ENCODE results near the gene MPND. TPM values are rescaled to one million over a fixed set of nuclear protein-coding genes. Genes with fewer than 3 reads are reported as not detected.

The MPND gene
- polyA plus RNA-seq, 1 of the 3 experiments (the other 2 are of a cell fraction): 21.3 TPM

DNA sequence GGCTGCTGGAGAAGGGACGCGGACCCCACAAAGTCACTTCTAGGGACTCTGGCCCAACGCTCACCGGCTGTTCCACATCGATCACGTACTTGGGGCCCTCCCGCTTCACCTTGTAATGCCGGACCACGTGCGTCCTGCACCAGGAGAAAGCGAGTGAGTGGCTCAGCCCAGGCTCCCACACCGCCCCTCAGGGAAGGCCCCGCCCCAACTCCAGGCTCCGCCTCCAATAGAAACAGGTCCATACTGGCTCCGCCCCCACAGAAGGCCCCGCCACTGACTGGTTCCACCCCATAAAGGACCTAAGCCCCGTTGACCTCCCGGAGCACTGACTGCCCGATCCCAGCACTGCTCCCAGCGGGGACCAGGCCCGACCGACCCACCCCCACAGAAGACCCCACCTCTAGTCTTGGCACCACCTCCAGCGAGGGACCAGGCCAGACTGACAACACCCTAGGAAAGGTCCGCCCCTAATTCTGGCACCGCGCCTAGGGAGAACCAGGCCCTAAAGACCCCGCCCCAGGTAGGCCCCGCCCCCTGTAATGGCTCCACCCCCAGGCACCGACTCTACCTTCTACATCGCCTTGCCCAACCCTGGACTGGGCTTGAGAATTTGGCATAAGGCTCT, 16.0 kb upstream of the MPND start:
- peak overlapping the region; percentile 91 for H2AFZ ChIP-seq (ENCODE audit: low read depth)
- peaks cover 7% of the 10 kb centered on the region; the same call in 1 of the 2 replicates for H3K79me2 ChIP-seq (ENCODE audit: insufficient read depth)
- H3K27ac ChIP-seq (ENCODE audit: low read depth in 2 of 2, low read length in 1 of 2): peak overlapping the region; percentile 46 to 74; a peak in 3 of 4 replicates
- ChIA-PET POLR2A (interaction anchor here (1.1 kb wide), 2 partner anchors 15 to 36 kb away, joined by 3 to 8 read pairs; no protein-coding TSS in a partner anchor), CTCF (interaction anchor here (1.1 kb wide), 2 partner anchors 59 to 73 kb away, joined by 3 to 6 read pairs; partner anchors contain the start of gene SH3GL1)
- peak overlapping the region; percentile 54 to 83 for H3K4me3 ChIP-seq (ENCODE audit: low read depth in 2 of 2, low read length in 1 of 2)
- H3K9ac ChIP-seq: peak overlapping the region; percentile 26; the same call in 1 of the 2 replicates
- peak overlapping the region; percentile 81 for H3K4me2 ChIP-seq
- DNase-seq: peak; percentile 93
- peaks cover 6% of the 10 kb centered on the region for H3F3A ChIP-seq (replicated peaks; ENCODE audit: insufficient read depth)
- H4K20me1 ChIP-seq (ENCODE audit: insufficient read depth): no peaks in the 10 kb centered on the region
- H3K36me3 ChIP-seq (replicated peaks in 1 of 2; ENCODE audit: control insufficient read depth in 1 of 2, insufficient read depth in 2 of 2, low read length in 1 of 2): no peaks in the 10 kb centered on the region
- peaks cover 0 to 16% of the 10 kb centered on the region in 2 experiments; a peak in 2 of 4 replicates for H3K4me1 ChIP-seq (ENCODE audit: control insufficient read depth in 1 of 2, insufficient read depth in 2 of 2, low read depth in 1 of 2, low read length in 1 of 2)
- TF ChIP-seq MXI1 (IDR thresholded peaks at IDR 0.05; ENCODE audit: low read depth, low read length) (peak; percentile 97), SMC3 (IDR thresholded peaks at IDR 0.05; ENCODE audit: low read depth, low read length) (no peak), NFIC (IDR thresholded peaks at IDR 0.05; ENCODE audit: borderline replicate concordance) (no peak)
- TF ChIP-seq, protein P1, sequence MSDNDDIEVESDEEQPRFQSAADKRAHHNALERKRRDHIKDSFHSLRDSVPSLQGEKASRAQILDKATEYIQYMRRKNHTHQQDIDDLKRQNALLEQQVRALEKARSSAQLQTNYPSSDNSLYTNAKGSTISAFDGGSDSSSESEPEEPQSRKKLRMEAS (IDR thresholded peaks at IDR 0.05; ENCODE audit: low read depth): peak; percentile 90
- 0% methylated on average over 6 of the region's 30 CpGs for WGBS (ENCODE audit: low lambda C conversion rate)
- H3K9me3 ChIP-seq: no peaks in the 10 kb centered on the region
- H3K27me3 ChIP-seq (ENCODE audit: insufficient read depth): no peaks in the 10 kb centered on the region
- H3K9me2 ChIP-seq: no peaks in the 10 kb centered on the region

DNA sequence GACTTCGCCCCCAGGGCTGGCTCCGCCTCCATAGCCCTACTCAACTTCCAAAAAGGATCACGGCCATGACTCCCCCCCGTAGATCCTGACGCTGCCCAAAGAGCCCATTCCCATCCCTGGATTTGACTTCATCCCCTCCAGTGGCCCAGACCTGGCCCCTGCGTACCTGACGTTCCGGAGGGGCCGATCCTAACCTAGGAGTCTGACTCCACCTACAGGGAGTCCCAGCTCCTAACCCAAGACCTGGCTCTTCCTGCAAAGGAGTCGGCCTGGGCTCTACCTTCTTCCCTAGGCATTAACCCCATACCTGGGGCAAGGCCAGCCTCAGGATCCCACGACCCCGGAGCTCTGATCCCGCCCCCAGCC, 15.5 kb upstream of the MPND start:
- CTCF ChIA-PET: interaction anchor here (0.7 to 1.1 kb wide), 3 partner anchors 50 to 72 kb away, joined by 3 to 6 read pairs (median 4); partner anchors contain the start of gene SH3GL1
- Histone ChIP-seq H2AFZ (ENCODE audit: low read depth) (peak overlapping the region; percentile 91; the same call in 1 of the 2 replicates), H3K27ac (ENCODE audit: low read depth in 2 of 2, low read length in 1 of 2) (peak overlapping the region; percentile 46 to 74; a peak in 3 of 4 replicates), H3K9ac (peak overlapping the region; percentile 26; the same call in 1 of the 2 replicates), H3K9me2 (no peaks in the 10 kb centered on the region), H3F3A (replicated peaks; ENCODE audit: insufficient read depth) (peaks cover 6% of the 10 kb centered on the region), H3K4me1 (ENCODE audit: control insufficient read depth in 1 of 2, insufficient read depth in 2 of 2, low read depth in 1 of 2, low read length in 1 of 2) (peaks cover 0 to 16% of the 10 kb centered on the region in 2 experiments; a peak in 2 of 4 replicates), H3K27me3 (ENCODE audit: insufficient read depth) (no peaks in the 10 kb centered on the region), H3K36me3 (replicated peaks in 1 of 2; ENCODE audit: control insufficient read depth in 1 of 2, insufficient read depth in 2 of 2, low read length in 1 of 2) (no peaks in the 10 kb centered on the region), H3K79me2 (ENCODE audit: insufficient read depth) (peaks cover 7% of the 10 kb centered on the region; the same call in 1 of the 2 replicates), H4K20me1 (ENCODE audit: insufficient read depth) (no peaks in the 10 kb centered on the region), H3K4me2 (peak overlapping the region; percentile 81), H3K4me3 (ENCODE audit: low read depth in 2 of 2, low read length in 1 of 2) (peak overlapping the region; percentile 54 to 83), H3K9me3 (no peaks in the 10 kb centered on the region)
- POLR2A ChIA-PET: interaction anchor here (0.8 to 1.1 kb wide), 3 partner anchors 12 to 37 kb away, joined by 3 to 8 read pairs (median 3); no protein-coding TSS in a partner anchor
- DNase-seq: no peak
- no peak for TF ChIP-seq GABPA (IDR thresholded peaks at IDR 0.05; ENCODE audit: low read depth)
- WGBS (ENCODE audit: low lambda C conversion rate): 25% methylated on average over 8 of the region's 13 CpGs

DNA sequence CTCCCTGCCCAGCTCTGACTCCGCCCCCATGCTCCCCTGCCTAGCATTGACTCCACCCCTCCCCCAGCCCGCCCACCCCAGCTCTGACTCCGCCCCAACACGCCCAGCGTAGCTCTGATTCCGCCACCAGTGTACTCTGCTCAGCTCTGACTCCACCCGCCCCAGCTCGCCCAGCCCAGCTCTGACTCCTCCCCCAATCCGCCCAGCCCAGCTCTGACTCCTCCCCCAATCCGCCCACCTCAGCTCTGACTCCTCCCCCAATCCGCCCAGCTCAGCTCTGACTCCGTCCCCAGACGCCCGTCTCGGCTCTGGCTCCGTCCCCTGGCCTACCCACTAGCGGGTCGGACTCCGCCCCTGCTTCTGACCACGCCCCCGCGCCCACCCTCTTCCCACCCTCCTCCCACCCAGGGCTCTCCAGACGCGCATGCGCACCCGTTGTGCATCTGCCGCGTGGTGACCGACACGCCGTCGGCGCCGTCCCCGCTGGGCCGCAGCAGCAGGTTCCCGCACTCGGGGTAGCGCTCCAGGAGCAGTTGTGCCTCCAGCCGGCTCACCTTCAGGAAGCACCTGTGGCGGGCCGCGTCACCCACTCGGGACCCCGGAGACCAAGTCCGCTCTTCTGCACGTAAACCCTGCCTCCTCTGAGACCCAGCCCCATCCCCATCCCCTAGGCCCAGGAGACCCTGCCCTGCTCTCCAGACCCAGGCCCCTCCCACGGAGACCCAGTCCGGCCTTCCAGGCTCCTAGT, 14.9 kb upstream of the MPND start:
- WGBS (ENCODE audit: low lambda C conversion rate): 16% methylated on average over 40 of the region's 49 CpGs
- DNase-seq: peak; percentile 99
- POLR2A ChIA-PET: interaction anchor here (0.8 to 1.1 kb wide), 3 partner anchors 13 to 37 kb away, joined by 3 to 8 read pairs (median 3); no protein-coding TSS in a partner anchor
- CTCF ChIA-PET: interaction anchor here (0.7 to 1.1 kb wide), 3 partner anchors 50 to 72 kb away, joined by 3 to 6 read pairs (median 4); partner anchors contain the start of gene SH3GL1
- H4K20me1 ChIP-seq (ENCODE audit: insufficient read depth): no peaks in the 10 kb centered on the region
- no peaks in the 10 kb centered on the region for H3K9me3 ChIP-seq
- H3K4me2 ChIP-seq: peak overlapping the region; percentile 99
- H3K4me3 ChIP-seq (ENCODE audit: low read depth in 2 of 2, low read length in 1 of 2): peak overlapping the region; percentile 59 to 83
- H3K27ac ChIP-seq (ENCODE audit: low read depth in 2 of 2, low read length in 1 of 2): peak overlapping the region in 1 of 2 experiments; percentile 66; a peak in 1 of 4 replicates
- H3K9ac ChIP-seq: peak overlapping the region; percentile 75
- no peaks in the 10 kb centered on the region for H3K36me3 ChIP-seq (replicated peaks in 1 of 2; ENCODE audit: control insufficient read depth in 1 of 2, insufficient read depth in 2 of 2, low read length in 1 of 2)
- no peaks in the 10 kb centered on the region for H3K27me3 ChIP-seq (ENCODE audit: insufficient read depth)
- peaks cover 0 to 16% of the 10 kb centered on the region in 2 experiments; a peak in 2 of 4 replicates for H3K4me1 ChIP-seq (ENCODE audit: control insufficient read depth in 1 of 2, insufficient read depth in 2 of 2, low read depth in 1 of 2, low read length in 1 of 2)
- H3F3A ChIP-seq (replicated peaks; ENCODE audit: insufficient read depth): peaks cover 6% of the 10 kb centered on the region
- H3K9me2 ChIP-seq: no peaks in the 10 kb centered on the region
- peak overlapping the region; percentile 96 for H2AFZ ChIP-seq (ENCODE audit: low read depth)
- peaks cover 7% of the 10 kb centered on the region; the same call in 1 of the 2 replicates for H3K79me2 ChIP-seq (ENCODE audit: insufficient read depth)
- no peak for TF ChIP-seq RCOR1 (IDR thresholded peaks at IDR 0.05; ENCODE audit: low read length)
- no peak for TF ChIP-seq EZH2phosphoT487 (IDR thresholded peaks at IDR 0.05; ENCODE audit: borderline replicate concordance, low read depth)
- TF ChIP-seq, protein P2, sequence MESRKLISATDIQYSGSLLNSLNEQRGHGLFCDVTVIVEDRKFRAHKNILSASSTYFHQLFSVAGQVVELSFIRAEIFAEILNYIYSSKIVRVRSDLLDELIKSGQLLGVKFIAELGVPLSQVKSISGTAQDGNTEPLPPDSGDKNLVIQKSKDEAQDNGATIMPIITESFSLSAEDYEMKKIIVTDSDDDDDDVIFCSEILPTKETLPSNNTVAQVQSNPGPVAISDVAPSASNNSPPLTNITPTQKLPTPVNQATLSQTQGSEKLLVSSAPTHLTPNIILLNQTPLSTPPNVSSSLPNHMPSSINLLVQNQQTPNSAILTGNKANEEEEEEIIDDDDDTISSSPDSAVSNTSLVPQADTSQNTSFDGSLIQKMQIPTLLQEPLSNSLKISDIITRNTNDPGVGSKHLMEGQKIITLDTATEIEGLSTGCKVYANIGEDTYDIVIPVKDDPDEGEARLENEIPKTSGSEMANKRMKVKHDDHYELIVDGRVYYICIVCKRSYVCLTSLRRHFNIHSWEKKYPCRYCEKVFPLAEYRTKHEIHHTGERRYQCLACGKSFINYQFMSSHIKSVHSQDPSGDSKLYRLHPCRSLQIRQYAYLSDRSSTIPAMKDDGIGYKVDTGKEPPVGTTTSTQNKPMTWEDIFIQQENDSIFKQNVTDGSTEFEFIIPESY (IDR thresholded peaks at IDR 0.05; ENCODE audit: borderline replicate concordance, low read depth): no peak
- TF ChIP-seq, protein P3, sequence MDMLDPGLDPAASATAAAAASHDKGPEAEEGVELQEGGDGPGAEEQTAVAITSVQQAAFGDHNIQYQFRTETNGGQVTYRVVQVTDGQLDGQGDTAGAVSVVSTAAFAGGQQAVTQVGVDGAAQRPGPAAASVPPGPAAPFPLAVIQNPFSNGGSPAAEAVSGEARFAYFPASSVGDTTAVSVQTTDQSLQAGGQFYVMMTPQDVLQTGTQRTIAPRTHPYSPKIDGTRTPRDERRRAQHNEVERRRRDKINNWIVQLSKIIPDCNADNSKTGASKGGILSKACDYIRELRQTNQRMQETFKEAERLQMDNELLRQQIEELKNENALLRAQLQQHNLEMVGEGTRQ (IDR thresholded peaks at IDR 0.05; ENCODE audit: borderline replicate concordance, low read depth, low read length): no peak
- no peak for TF ChIP-seq NFIC (IDR thresholded peaks at IDR 0.05; ENCODE audit: borderline replicate concordance)
- TF ChIP-seq GABPA (IDR thresholded peaks at IDR 0.05; ENCODE audit: low read depth): no peak
- no peak for TF ChIP-seq JUND (IDR thresholded peaks at IDR 0.05)
- TF ChIP-seq MXI1 (IDR thresholded peaks at IDR 0.05; ENCODE audit: low read depth, low read length): peak; percentile 97
- no peak for TF ChIP-seq YY1 (IDR thresholded peaks at IDR 0.05; ENCODE audit: low read depth)
- TF ChIP-seq RXRA (IDR thresholded peaks at IDR 0.05; ENCODE audit: borderline replicate concordance, low read depth): no peak
- TF ChIP-seq, protein P4, sequence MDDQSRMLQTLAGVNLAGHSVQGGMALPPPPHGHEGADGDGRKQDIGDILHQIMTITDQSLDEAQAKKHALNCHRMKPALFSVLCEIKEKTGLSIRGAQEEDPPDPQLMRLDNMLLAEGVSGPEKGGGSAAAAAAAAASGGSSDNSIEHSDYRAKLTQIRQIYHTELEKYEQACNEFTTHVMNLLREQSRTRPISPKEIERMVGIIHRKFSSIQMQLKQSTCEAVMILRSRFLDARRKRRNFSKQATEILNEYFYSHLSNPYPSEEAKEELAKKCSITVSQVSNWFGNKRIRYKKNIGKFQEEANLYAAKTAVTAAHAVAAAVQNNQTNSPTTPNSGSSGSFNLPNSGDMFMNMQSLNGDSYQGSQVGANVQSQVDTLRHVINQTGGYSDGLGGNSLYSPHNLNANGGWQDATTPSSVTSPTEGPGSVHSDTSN (IDR thresholded peaks at IDR 0.05): peak; percentile 90
